ENCODE results near the gene GFI1.
"Not testable (repeated sequence)": the region's sequence is repeated elsewhere in the genome, so short reads cannot be mapped to it uniquely, and the experiment has no call there.

GFI1 gene

DNA sequence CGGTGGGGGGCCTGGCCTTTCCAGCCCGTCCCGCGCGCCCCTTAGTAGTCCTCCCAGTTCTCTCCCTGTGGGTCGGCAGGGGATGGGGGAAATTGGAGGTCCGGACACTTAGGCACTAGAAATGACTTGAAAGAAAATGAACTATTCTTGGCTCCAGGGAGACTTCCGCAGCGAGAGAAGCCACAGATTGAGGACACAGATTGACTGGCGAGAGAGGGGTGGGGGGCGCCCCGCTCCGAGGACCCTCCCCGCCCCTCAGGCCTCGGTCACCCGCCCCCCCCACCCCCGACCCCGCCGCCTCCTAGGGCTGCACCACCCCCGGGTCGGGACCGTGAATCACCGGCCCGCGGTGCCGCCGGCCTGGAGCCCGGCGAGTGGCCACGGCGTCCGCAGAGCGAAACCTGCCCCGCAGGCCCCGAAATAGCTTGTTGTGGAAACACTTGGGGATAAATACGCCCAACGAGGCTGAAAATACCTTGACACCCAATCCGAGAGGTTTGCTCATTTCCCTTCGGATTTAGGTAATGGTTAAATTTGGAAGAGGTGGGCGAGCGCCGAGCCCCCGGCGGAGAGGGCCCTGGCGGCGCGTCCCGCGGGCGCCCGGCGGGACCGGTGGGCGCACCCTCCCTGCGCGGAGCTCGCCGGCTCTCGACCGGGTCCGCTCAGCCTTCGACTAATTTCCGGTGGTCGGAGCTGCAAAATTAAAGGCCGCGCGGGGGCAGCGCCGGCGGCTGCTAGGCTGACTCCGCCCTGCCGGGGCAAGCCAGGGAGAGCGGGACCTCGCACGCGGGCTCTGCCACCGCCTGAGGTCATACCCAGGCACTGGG is at the start of gene GFI1:
Gene GFI1, minus strand, starts transcription at position 675 of the 827 bp plus-strand sequence. CDS start 3,438 bp downstream, outside the sequence.
- peak; percentile 49 for DNase-seq (ENCODE audit: low spot score)

DNA sequence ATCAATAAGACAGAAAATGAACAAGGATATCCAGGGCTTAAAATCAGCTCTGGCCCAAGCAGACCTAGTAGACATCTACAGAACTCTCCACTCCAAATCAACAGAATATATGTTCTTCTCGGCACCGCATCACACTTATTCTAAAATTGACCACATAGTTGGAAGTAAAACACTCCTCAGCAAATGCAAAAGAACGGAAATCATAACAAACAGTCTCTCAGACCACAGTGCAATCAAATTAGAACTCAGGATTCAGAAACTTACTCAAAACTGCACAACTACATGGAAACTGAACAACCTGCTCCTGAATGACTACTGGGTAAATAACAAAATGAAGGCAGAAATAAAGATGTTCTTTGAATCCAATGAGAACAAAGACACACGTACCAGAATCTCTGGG is 45.6 kb upstream of the GFI1 start:
- not testable (repeated sequence) for DNase-seq (ENCODE audit: low spot score)

DNA sequence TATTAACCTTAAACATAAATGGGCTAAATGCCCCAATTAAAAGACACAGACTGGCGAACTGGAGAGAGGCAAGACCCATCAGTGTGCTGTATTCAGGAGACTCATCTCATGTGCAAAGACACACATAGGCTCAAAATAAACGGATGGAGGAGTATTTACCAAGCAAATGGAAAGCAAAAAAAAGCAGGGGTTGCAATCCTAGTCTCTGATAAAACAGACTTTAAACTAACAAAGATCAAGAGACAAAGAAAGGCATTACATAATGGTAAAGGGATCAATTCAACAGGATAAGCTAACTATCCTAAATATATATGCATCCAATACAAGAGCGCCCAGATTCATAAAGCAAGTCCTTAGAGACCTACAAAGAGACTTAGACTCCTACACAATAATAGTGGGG is 45.2 kb upstream of the GFI1 start:
- not testable (repeated sequence) for DNase-seq (ENCODE audit: low spot score)

DNA sequence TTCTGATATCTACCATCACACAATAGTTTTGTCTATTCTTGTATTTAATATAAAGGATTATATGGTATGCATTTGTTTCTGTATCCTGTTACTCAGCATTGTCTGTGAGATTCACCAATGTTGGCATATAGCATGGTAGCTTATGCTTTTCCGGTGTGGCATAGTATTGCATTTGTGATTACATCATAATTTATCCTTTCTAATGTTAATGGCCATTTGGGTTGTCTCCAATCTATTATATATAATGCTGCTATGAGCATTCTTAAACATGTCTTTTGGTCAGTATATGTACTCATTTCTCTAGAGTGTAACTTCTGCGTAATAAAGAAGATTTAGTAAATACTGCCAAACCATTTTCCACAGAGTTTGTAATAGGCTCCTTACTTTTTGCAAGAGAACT is 40.9 kb upstream of the GFI1 start:
- DNase-seq (ENCODE audit: low spot score), result no peak

DNA sequence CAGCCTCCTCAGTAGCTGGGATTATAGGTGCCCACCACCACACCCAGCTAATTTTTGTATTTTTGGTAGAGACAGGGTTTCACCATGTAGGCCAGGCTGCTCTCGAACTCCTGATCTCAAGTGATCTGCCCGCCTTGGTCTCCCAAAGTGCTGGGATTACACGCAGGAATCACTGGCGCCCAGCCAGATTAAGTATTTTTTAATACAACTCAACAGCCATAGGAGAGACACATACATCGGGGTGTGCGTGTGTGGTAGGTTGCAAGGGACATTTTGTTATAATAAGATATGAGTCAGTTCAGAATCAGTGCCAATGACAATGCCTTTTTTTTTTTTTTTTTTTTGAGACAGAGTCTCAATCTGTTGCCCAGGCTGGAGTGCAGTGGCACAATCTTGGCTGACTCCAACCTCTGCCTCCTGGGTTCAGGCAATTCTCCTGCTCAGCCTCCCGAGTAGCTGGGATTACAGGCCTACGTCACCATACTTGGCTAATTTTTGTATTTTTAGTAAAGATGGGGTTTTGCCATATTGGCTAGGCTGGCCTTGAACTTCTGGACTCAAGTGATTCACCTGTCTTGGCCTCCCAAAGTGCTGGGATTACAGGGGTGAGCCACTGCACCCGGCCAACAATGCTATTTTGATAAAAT is 38.3 kb upstream of the GFI1 start:
- DNase-seq (ENCODE audit: low spot score), result not testable (repeated sequence)

DNA sequence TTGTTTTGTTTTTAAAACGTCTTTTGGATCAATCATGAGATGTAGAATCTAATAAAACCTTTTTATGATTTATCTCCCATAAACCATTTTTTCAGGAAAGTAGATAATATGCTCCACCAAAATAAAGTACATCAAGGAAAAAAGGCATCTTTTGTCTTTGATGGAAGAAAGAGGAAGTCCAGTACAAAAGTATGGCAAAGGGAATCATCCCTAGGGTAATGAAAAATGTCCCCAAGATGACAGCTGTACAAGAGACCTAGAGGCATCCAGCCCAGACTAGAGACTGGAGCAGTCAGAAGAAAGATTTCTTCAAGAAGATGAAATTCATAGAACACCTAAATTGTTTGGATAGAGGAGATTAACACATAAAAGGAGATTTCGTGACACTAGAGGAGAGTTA is 32.3 kb upstream of the GFI1 start:
- DNase-seq (ENCODE audit: low spot score), result no peak

DNA sequence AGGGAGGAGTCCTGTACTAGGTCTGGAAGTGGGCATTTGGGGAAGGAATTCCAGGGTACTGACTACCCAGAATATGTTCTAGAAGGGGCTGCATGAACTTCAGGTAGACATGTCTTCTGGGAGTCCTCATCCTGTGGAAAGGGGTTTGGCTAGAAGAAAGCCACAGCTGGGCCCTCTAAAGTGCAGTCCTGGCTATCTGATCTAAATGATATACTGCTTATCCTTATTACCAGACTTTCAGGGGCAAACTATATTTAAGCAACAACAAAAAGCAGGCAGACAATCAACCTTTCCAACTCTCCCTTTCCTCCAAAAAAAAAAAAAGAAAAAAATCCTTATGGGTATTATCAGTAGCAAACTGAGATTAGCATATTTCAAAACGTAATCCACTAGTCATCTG is 29.8 kb upstream of the GFI1 start:
- DNase-seq (ENCODE audit: low spot score), result no peak

DNA sequence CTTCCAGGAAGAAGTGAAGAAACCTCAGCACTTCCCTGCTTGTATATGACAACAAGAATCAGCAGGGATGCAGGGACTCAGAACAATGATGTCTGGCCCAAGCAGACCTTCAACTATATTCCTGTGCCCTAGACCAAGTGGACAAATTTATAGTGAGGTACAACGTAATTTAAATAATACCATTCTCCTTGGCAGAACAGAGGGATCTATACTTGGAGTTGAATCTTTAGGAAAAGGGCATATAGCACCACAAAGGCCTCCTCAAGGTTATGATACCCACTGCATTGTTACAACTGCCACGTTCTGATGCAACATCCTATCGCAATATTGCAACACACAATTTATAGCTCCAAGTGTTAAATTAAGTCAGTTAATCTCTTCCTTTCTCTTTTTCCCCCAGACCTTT is 29.1 kb upstream of the GFI1 start:
- DNase-seq (ENCODE audit: low spot score), result no peak

DNA sequence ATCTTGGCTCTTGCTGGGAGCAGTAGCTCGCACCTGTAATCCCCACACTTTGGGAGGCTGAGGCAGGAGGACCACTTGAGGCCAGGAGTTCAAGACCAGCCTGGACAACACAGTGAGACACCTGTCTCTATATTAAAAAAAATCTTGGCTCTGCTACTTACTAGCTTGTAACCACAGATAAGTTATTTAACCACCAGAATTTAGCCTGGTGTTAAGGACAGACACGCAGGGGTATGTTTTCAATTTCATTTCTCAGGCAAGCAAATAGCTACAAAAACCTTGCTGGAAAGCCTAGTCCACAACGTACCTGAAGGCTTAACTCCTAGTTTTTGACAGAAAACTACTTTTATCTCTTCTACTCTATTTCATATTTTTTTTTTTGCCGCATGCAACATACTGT is 24.8 kb upstream of the GFI1 start:
- no peak for DNase-seq (ENCODE audit: low spot score)

DNA sequence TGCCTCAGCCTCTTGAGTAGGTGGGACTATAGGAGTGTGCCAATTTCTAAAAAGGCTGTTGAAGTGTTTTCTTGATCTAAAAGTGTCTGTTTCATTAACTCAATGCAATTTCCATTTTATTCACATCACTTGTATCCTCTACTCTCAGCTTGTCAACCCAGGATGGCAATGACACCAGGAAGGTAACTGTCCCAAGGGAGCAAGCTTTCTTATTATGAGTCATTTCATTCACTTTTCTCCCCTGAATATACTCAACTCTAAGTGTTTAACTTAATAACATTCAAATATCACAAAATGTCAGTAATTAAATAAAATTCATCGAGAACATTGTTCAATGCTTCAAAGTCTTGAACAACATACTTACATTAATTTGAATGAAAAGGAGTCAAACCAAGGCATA is 22.9 kb upstream of the GFI1 start:
- no peak for DNase-seq (ENCODE audit: low spot score)

DNA sequence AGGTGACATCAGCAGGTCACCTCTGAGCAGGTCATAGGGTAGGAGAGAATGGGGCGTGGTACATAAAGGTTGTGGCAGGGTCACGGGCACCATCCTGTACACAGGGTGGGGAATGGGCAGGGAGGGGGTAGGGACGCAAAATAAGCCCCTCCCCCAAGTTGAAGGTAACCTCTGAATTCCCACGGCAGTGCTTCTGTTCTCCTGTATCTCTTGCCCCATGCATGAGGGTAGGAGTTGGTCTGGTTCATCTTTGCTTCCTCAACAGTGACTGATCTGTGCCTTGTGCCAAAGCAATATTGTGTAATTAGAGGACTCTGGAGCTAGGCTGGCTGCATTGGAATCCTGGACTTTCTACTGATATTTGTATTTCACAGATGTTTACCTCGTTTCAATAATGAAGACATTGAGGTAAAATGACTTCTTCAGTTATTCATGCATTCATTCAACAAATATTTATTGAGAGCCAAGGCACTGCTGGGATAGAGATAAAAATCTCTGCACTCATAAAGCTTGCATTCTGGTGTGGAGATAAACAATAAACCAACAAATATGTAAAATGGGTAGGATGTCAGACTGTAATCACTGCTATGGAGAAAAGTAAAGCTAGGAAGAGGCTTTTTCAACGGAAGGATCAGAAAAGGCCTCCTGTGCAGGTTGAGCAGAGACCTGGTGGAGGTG is 18.4 kb upstream of the GFI1 start:
- DNase-seq (ENCODE audit: low spot score), result no peak

DNA sequence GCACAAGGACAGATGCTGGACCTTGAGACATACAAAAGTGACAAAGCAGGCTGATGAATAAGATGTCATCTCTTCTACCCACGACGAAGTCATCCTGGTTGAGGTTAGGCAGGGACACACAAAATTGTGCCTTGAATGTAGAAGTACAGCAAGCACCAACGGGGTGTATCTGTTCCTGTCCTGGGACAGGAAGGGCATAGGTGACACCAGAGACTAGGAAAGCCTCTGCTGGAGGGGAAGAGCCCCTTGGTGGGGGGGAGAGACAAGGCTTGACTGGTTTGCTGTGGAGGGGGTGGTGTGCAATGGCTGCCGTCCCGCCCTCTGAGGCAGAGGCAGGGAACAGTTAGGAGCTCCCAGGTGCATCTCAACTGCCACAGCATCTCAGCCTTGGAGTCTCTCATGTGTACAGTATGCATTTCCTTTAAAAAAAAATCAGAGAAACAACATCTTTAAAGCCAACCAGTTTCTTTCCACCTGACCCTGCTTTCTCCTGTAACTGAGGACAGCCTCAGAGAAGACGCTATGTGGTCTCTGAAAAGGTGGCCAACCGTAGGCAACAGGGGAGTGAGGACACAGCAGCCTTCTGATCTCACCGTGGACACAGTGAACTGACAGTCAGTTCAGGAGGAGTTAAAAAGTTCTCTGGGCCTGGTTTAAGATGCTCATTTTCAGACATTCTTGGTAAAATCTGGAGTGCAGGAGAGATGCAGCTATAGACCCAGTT is 17.7 kb upstream of the GFI1 start:
- no peak for DNase-seq (ENCODE audit: low spot score)

DNA sequence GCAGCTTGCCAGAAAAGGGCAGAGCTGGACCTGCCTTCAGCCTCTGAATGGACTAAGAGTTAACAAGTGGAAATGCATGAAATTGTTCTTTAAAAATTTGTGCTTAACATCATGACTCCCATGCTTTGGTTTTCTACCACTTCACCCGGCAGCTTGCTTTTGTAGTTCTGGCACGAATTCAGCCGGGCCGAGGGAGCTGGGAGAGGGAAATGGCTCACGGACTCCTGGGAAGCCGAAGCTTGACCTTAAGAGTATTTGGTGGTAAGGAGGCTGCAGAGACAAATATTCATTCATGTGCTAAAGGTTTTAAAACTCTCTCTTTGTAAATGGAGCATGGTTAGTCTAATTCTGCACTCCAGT is 17.2 kb upstream of the GFI1 start:
- no peak for DNase-seq (ENCODE audit: low spot score)

DNA sequence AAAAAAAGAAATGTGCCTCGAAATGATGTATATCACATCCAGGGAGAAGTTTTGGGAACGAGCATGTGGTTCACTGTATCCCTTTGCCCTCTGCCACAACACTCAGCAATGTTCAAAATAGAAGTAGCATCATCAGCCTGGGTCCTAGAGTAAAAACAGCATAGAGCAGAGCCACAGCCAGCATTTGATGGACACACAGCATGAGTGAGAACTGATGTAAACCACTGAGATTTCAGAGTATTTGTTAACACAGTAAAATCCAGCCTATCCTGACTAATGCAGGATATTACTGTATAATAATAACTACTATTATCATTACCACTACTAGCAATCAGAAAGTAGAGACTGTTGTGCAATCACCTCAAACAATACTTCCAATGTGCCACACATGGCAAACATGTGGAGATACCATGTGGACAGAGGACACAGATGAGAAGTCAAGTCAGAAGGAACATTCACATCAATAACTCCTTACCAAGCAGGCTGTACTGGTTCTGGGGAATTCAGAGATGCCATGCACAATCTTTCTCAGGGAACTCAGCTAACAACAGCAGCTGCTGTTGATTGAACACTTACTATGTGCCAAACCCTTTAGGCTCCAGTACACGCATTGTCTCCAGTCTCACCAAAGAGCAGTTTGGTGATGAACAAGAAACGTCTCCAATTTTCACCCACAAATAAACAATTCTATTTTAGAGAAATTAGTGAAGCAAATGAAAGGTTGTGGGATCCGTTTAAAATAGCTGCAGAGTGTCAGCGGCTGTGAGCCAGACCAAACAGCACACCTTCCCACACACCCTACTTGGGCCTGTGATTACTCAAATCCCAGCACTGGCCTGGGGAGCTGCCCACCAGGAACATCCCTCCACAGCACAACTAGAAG is 16.6 kb upstream of the GFI1 start:
- DNase-seq (ENCODE audit: low spot score), result no peak

DNA sequence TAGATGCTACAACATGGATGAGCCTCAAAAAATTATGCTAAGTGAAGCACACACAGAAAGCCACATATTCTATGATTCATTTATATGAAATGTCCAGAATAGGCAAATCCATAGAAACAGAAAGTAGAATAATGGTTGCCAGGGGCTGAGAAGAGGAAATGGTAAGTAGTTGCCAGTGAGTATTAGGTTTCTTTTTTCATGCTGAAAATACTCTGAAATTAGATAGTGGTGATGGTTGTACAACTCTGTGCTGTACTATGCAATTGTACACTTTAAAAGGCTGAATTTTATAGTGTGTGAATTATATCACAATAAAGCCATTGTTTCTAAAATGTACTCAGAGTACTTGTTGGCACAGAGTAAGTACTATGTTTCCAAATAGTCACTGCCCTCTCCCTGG is 15.5 kb upstream of the GFI1 start:
- no peak for DNase-seq (ENCODE audit: low spot score)

DNA sequence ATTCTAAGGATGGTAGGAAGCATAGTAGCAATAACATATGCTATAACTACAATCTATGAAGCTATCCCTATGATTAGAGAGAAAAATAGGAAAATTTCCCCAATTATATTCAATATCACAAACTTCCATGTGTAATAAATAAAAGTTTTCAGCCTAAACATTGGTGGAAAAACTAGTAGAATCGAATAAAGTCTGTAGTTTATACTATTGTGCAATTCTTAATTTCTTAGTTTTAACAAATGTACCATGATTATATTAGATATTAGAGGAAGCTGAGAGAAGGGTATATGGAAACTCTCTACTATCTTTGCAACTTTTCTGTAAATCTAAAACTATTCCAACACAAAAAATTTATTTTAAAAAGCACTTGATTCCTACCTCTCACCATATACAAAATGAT is 13.8 kb upstream of the GFI1 start:
- DNase-seq (ENCODE audit: low spot score), result no peak

DNA sequence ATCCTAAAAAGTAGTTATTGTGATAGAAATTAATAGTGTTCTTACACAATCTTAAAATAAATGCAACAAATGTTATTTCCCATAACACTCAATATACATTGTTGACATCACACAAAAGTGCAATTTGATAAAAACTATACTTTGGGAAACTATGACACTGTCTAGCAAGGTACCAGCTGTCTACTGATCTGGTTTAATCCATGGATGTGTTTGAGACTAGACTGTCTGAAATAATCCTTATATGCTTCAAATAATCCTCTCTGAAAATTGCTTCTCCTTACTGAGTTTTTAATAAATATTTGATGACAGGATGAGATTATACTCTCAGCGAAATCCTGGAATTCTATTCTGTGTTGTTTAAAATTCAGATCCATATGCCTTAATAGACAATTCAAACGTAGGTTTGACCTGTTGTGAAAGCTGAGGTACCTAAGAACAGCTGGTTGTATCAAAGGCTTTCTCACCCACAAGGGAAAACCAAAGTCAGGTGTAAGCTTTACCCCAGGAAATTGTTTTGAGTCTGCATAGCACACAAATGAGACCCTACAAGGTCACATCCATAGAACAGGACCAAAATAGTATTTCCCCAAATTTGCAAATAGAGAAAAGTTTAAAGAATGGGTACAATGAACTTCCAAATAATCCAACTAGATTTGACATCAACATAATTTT is 8.8 kb upstream of the GFI1 start:
- no peak for DNase-seq (ENCODE audit: low spot score)

DNA sequence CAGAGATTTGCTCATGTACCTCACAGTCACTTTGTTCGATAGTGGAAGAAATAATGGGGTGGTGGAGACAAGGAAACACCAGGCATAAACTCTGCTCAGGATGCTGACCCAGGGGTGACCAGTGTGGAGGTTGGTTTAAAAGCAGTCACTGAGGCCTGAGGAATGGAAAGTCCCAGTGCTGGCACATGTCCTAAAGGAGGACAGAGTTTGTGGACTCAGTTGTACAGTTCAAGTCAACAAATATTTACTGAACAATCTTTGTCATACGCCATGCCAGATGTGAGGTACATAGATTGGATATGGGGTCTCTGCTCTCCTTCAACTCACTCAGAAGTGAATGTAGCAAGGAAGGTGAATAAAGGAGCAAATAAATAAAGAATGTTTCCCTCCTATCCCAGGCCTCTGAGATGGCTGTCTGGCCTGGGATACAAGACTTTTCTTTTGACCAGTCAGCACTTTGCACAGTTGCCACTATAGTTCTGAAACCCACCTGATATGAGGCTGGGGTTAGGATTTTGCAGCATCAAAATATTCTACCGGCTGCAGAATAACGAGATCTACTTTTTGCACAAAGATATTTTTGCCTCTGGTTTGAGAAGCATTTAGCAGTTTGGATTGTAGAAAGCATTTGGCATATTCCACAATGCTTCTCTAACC is 7.9 kb upstream of the GFI1 start:
- DNase-seq (ENCODE audit: low spot score), result no peak

DNA sequence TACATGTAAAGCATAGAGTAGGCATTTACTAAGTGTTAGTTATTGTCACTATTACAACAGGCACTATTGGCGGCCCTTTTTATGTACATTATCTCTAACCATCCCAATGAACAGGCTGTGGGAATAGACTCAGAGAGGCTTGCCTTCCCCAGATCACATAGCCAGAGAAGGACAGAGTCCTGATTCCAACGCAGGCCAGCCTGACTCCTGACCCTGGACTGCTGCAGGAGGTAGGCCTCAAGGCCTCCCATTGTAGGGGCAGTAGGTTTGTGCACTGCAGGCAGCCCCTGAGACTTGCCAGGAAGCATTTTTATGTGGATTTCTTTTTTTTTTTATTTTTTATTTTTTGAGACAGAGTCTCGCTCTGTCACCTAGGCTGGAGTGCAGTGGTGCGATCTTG is 6.4 kb upstream of the GFI1 start:
- DNase-seq (ENCODE audit: low spot score), result no peak

DNA sequence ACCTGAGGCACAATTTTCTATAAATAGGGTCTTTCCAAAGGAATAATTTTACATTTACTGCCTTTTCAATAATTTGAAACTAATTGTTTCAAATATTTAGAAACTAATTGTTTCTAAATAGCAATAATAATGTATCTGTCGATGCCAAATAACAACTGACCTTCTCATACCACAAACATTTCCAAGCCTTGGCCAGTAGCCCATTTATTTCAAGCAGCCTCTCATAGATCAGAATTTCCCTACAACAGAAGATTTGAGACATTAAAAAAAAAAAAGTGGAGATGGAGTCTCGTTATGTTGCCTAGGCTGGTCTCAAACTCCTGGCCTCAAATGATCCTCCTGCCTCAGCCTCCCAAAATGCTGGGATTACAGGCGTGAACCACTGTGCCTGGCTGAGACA is 2.1 kb upstream of the GFI1 start:
- DNase-seq (ENCODE audit: low spot score), result no peak

DNA sequence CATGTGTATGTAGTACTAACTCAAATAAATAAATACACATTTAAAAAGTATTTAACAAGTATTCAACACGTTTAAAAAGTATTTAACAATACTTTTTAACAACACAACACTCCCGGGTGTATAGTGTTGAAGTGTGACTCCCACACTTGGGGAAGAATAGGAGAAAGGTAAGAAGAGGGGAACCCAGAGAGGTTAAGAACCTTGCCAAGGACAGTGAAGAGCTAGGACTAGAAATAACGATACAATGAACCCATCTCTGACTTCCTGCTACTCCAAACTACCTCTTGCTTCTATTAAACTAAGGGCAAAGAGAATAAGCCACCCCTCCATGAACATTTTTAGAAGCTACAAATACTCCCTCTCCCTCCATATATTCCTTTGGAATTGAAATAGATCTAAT is 1.7 kb upstream of the GFI1 start:
- no peak for DNase-seq (ENCODE audit: low spot score)
